ENCODE data around the gene TCFL5. TPM values are rescaled to one million over a fixed set of nuclear protein-coding genes. Genes with fewer than 3 reads are reported as not detected.

Gene TCFL5
- total RNA-seq, 1 experiment from 2014 or later, result 20.4 TPM

DNA sequence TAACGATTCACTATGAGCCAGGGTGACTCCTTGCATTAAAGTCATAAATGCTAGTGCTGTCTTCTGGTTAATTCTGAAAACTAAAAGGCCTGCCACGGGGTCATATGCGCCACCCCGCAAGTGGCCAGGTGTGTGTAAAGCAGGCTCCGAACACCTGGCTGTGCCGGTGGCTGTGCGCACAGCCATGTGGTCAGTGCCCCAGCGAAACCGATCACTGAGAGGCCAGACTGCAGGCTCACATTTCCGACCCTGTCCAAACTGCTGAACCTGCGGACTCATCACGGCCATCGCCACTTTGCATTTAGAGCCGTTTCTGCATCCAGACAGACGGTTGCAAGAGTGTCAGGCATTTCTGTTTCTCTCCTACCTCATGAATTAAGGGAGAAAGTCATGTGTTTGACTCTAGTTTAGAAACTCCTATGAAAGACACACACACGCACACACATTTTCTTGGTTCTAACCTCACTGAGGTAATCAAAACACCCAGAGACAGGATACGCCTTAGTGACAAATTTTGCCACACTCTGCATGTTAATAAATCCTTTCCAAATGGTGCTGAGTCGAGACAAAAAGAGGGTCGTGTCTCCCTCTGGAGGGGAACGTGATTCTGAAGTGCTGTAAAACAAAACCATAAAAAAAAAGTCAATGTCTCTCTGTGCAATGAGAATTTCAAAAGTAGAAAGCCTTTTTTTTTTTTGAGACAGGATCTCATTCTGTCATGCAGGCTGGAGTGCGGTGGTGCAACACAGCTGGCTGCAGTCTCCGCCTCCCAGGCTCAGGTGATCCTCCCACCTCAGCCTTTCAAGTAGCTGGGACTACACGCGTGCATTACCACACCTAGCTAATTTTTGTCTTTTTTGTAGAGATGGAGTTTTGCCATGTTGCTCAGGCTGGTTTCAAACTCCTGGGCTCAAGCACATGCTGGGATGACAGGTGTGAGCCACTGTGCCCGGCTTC is 31.0 kb upstream of the TCFL5 start (continued):
- TF ChIP-seq, protein P1, sequence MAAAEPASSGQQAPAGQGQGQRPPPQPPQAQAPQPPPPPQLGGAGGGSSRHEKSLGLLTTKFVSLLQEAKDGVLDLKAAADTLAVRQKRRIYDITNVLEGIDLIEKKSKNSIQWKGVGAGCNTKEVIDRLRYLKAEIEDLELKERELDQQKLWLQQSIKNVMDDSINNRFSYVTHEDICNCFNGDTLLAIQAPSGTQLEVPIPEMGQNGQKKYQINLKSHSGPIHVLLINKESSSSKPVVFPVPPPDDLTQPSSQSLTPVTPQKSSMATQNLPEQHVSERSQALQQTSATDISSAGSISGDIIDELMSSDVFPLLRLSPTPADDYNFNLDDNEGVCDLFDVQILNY (CRISPR knock-in tag; IDR thresholded peaks at IDR 0.05), result no peak
- TF ChIP-seq, protein P2, sequence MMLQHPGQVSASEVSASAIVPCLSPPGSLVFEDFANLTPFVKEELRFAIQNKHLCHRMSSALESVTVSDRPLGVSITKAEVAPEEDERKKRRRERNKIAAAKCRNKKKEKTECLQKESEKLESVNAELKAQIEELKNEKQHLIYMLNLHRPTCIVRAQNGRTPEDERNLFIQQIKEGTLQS (CRISPR knock-in tag; conservative IDR thresholded peaks at IDR 0.05), result no peak
- no peak for TF ChIP-seq GRHL2 (CRISPR knock-in tag; IDR thresholded peaks at IDR 0.05; ENCODE audit: insufficient replicate concordance, severe bottlenecking)
- no peak for TF ChIP-seq NR3C1 (CRISPR knock-in tag; conservative IDR thresholded peaks at IDR 0.05; ENCODE audit: low read depth)

DNA sequence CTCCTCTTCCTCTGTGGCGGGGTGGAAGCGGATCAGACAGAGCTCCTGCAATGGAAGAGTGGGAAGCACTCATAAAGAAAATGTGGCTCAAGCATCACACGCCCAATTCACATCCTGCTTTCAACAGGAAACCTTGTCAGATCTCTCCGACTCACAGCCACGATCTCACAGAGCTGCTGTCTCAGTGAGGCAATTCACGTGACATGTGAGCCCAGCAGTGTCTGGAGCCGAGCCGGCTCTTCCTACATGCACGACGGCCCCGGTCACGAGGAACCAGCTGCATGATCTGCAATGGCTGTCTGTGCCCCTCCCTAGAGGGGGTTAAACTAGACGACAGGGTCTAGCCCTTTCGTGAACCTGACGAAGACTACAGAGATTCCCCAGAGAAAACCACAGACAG is 29.5 kb upstream of the TCFL5 start:
- POLR2A ChIA-PET, result no interaction called here

More for the DNA sequence above, 29.5 kb upstream of the TCFL5 start:
- CTCF ChIA-PET, result interaction anchor here (2.9 kb wide), 1 partner anchor 10 kb away, joined by 11 read pairs; no protein-coding TSS in a partner anchor
- TF ChIP-seq ZNF138 (CRISPR knock-in tag; conservative IDR thresholded peaks at IDR 0.05) (no peak), GABPB1 (CRISPR knock-in tag; IDR thresholded peaks at IDR 0.05) (no peak), NFE2L1 (CRISPR knock-in tag; IDR thresholded peaks at IDR 0.05) (no peak), ATF1 (CRISPR knock-in tag; IDR thresholded peaks at IDR 0.05) (no peak), NR1H2 (CRISPR knock-in tag; IDR thresholded peaks at IDR 0.05) (no peak), EMX1 (CRISPR knock-in tag; IDR thresholded peaks at IDR 0.05) (no peak), TP53 (CRISPR knock-in tag; IDR thresholded peaks at IDR 0.05) (no peak), CBFB (CRISPR knock-in tag; IDR thresholded peaks at IDR 0.05; ENCODE audit: low read depth) (no peak), OVOL2 (CRISPR knock-in tag; IDR thresholded peaks at IDR 0.05; ENCODE audit: borderline replicate concordance) (no peak), TCF7 (CRISPR knock-in tag; IDR thresholded peaks at IDR 0.05; ENCODE audit: low read depth) (no peak), JUN (CRISPR knock-in tag; IDR thresholded peaks at IDR 0.05) (no peak), NR3C1 (CRISPR knock-in tag; conservative IDR thresholded peaks at IDR 0.05; ENCODE audit: low read depth) (no peak)
- TF ChIP-seq, protein P3, sequence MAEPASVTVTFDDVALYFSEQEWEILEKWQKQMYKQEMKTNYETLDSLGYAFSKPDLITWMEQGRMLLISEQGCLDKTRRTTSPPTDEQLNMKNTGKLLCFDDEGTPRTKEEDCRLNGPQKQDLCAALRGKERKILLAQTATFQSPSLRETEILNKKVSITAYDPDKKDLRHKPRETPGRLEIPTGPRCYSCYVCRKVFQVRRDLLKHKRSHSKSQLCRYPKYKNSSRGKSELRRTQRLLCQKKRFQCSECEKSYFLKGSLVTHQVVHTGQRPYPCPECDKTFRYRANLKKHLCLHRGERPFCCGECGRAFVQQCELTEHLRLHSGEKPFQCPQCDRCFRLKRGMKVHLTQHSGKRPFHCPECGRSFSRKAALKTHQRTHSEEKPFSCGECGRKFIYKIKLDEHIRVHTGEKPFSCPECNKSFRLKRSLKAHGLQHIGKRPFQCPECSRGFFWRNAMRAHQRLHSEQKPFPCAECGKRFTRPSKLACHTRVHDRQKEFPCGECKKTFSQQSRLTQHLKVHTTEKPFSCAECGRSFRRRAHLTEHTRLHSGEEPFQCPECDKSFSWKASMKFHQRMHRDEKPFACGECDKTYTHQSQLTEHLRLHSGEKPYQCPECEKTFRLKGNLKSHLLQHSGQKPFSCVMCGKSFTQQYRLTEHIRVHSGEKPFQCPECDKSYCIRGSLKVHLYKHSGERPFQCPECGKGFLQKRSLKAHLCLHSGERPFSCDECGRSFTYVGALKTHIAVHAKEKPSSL (CRISPR knock-in tag; conservative IDR thresholded peaks at IDR 0.05), result no peak
- TF ChIP-seq, protein P4, sequence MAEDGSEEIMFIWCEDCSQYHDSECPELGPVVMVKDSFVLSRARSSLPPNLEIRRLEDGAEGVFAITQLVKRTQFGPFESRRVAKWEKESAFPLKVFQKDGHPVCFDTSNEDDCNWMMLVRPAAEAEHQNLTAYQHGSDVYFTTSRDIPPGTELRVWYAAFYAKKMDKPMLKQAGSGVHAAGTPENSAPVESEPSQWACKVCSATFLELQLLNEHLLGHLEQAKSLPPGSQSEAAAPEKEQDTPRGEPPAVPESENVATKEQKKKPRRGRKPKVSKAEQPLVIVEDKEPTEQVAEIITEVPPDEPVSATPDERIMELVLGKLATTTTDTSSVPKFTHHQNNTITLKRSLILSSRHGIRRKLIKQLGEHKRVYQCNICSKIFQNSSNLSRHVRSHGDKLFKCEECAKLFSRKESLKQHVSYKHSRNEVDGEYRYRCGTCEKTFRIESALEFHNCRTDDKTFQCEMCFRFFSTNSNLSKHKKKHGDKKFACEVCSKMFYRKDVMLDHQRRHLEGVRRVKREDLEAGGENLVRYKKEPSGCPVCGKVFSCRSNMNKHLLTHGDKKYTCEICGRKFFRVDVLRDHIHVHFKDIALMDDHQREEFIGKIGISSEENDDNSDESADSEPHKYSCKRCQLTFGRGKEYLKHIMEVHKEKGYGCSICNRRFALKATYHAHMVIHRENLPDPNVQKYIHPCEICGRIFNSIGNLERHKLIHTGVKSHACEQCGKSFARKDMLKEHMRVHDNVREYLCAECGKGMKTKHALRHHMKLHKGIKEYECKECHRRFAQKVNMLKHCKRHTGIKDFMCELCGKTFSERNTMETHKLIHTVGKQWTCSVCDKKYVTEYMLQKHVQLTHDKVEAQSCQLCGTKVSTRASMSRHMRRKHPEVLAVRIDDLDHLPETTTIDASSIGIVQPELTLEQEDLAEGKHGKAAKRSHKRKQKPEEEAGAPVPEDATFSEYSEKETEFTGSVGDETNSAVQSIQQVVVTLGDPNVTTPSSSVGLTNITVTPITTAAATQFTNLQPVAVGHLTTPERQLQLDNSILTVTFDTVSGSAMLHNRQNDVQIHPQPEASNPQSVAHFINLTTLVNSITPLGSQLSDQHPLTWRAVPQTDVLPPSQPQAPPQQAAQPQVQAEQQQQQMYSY (CRISPR knock-in tag; IDR thresholded peaks at IDR 0.05), result no peak
- TF ChIP-seq, protein P5, sequence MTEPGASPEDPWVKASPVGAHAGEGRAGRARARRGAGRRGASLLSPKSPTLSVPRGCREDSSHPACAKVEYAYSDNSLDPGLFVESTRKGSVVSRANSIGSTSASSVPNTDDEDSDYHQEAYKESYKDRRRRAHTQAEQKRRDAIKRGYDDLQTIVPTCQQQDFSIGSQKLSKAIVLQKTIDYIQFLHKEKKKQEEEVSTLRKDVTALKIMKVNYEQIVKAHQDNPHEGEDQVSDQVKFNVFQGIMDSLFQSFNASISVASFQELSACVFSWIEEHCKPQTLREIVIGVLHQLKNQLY (CRISPR knock-in tag; IDR thresholded peaks at IDR 0.05), result no peak
- TF ChIP-seq, protein P1 (CRISPR knock-in tag; IDR thresholded peaks at IDR 0.05), result no peak
- TF ChIP-seq, protein P6, sequence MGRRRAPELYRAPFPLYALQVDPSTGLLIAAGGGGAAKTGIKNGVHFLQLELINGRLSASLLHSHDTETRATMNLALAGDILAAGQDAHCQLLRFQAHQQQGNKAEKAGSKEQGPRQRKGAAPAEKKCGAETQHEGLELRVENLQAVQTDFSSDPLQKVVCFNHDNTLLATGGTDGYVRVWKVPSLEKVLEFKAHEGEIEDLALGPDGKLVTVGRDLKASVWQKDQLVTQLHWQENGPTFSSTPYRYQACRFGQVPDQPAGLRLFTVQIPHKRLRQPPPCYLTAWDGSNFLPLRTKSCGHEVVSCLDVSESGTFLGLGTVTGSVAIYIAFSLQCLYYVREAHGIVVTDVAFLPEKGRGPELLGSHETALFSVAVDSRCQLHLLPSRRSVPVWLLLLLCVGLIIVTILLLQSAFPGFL (CRISPR knock-in tag; IDR thresholded peaks at IDR 0.05; ENCODE audit: borderline replicate concordance), result no peak
- Mint-ChIP-seq H3K4me1 (peaks cover 12% of the 10 kb centered on the region), H3K27me3 (ENCODE audit: low read depth) (no peaks in the 10 kb centered on the region; the same call in 1 of the 2 replicates), H3K9me3 (no peaks in the 10 kb centered on the region), H3K36me3 (peaks cover 95% of the 10 kb centered on the region), H3K4me3 (no peak overlapping the region), H3K27ac (no peak overlapping the region)
- DNase-seq (ENCODE audit: low spot score) (no peak), ATAC-seq (no peak)

All from WTC11 (cell line).